Uterus (tissue), 2 donors: ENCODE data around the gene RSPH6A.
A peak's percentile ranks its signal among the peaks of the same experiment; 100 is the strongest.

Source experiments
- POLR2A ChIP-seq, 2 donors: fragments of 450-650 bp; IDR thresholded peaks; one replicate each; pipeline ENCODE4 v1.6.1; 2016; ENCODE audit warnings: antibody characterized with exemption in 2 of 2, mild to moderate bottlenecking in 1 of 2, moderate library complexity in 1 of 2
- TF ChIP-seq, protein P1 (sequence below), 4 experiments: fragments of 200-600 bp in 2 of 4; fragments of 450-650 bp in 2 of 4; sonication (generic) in 2 of 4; IDR thresholded peaks; one replicate each; pipeline ENCODE4 v1.5.1; 2016 to 2019; ENCODE audit warnings: antibody characterized with exemption in 4 of 4, mild to moderate bottlenecking in 2 of 4, moderate library complexity in 1 of 4

DNA sequence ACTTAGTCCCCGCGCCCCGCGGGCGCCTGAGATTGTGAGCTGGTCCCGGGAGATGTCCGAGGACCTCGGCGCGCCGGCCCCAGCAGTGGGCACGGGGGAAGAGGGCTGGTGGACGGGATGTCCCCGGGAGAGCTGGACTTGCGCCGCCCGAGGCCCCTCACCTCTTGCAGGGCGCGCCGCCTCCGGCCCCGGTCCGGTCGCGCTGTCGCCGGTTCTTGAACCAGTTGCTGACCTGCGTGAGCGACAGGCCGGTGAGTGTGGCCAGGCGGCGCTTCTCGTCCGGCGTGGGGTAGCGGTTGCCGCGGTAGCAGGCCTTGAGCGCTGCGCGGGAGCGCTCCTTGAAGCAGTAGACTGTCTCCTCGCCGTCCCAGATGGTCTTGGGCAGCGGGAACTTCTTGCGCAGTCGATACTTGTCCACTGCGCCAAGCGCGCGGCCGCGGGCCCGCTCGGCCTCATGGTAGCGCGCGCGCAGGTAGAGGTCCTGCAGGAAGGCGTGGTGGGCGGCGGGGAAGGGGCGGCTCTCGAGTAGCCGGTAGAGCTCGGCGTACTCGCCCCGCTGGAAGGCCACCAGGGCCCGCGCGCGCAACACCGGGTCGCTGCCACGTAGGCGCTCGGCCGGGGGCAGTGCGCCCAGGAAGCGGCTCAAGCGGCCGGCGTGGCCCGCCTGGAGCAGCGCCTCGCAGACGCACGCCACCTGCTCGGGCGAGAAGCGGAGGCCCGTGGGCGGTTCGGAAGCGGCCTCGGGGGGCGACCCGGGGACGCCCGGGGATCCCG, 47.0 kb downstream of the RSPH6A start:
- TF ChIP-seq, protein P1, sequence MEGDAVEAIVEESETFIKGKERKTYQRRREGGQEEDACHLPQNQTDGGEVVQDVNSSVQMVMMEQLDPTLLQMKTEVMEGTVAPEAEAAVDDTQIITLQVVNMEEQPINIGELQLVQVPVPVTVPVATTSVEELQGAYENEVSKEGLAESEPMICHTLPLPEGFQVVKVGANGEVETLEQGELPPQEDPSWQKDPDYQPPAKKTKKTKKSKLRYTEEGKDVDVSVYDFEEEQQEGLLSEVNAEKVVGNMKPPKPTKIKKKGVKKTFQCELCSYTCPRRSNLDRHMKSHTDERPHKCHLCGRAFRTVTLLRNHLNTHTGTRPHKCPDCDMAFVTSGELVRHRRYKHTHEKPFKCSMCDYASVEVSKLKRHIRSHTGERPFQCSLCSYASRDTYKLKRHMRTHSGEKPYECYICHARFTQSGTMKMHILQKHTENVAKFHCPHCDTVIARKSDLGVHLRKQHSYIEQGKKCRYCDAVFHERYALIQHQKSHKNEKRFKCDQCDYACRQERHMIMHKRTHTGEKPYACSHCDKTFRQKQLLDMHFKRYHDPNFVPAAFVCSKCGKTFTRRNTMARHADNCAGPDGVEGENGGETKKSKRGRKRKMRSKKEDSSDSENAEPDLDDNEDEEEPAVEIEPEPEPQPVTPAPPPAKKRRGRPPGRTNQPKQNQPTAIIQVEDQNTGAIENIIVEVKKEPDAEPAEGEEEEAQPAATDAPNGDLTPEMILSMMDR (IDR thresholded peaks at IDR 0.05) = peak in 2 of 4 experiments; percentile 1 to 3
- peak; percentile 29 to 51 for TF ChIP-seq POLR2A (IDR thresholded peaks at IDR 0.05)
